ENCODE data around the gene SLC38A7.

SLC38A7 gene

DNA sequence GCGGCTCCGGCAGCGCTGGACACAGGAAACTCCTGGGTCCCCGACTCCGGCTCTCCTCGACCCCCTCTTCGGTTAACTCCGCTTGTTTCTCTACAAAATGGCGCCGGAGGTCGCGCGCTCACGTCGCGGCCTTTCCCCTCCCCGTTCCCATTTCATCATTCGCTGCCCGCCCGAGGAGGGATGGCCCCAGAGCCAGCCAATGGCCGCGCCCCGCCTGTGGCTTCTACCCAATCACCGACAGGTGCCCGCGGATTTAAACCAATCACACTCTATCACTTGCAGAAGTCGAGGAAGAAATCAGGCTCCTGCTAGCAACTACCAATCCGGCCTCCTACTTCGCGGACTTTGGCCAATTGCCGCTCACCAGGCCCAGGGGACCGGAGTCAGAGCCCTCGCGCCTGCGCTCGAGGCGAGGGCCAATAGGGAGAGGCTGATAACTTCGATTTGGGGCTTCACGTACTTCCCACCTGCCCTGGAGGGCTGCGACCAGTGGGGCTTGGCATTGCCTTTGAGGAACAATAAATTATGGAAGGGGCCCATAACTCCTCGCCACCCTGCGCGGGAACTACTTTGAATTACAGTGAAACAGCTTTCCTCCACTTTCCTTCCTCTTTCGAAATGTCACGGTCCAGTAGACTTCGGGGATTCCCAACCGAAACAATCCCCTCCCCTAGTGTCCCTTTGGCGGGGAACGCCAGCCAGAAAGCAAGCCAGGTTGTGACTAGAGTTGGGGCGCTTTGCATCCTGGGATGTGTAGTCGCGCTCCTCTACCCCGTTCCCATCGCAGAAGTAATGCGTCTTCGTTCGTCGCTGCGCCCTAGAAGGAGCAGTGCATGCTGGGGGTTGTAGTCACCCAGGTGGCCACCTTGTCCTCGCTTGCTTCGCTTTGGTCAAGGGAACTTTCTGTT, 54.6 kb downstream of the SLC38A7 start, which contains the start of gene CNOT1:
Gene CNOT1, minus strand, starts transcription at position 94 of the 908 bp plus-strand sequence. CDS start 30,489 bp downstream, outside the sequence.
- DNase-seq, result peak; percentile 97

DNA sequence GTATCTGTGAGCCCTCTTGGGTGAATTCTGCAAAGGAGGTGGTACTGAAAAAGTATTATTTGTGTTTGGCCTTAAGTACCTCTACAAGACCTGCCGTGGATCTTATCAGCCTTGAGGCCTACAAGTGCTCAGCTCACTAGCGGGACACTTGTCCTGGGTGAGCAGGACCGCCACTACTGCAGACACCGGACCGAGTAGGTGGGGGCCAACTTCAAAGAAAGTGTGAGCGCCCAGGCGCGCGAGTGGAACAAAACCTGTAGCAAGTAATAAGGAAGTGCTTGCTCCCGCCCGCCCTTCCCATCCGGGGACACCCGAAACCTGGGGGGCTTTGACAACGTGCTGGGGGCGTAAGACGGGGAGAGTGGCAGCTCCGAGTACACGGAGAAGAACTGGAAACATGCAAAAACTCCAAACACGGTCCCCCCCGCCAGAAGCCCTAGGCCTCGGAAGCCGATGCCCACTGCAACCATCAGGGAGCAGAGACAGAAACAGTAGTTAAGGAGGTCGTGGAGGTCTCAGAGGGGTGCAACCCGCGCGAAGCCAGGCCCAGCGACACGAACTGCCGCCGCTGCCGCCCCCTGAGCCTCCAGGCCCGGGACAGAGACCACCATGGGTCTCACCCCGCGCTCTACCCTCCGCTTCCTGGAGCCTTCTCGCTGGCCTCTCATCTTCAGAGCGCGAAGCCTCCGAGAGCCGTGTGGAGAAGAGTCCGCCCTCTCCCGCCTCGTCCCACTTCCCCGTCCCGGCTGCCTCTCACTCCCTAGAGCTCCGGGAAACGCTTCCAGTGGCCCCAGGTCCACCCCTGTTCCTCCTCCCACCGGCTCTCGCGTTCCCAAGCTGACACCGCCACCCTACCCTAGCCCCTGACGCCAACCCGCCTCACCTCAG, 55.5 kb downstream of the SLC38A7 start:
- peak; percentile 47 for DNase-seq

DNA sequence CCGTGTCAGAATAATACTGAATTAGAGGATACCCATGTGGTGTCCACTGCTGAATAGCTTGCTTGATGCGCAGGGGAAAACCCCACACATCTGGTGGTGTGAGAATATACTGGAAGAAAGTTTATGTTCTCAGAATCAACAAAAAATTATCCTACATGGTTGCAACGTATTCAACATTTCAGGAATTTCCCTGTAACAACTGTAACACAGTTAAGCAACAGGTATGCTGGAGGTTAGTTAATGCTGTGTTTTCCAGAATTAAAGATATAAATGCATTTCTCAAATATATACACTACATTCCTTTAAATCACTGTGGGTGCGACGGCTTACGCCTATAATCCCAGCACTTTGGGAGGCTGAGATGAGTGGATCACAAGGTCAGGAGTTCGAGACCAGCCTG, 60.4 kb downstream of the SLC38A7 start:
- DNase-seq, result no peak

DNA sequence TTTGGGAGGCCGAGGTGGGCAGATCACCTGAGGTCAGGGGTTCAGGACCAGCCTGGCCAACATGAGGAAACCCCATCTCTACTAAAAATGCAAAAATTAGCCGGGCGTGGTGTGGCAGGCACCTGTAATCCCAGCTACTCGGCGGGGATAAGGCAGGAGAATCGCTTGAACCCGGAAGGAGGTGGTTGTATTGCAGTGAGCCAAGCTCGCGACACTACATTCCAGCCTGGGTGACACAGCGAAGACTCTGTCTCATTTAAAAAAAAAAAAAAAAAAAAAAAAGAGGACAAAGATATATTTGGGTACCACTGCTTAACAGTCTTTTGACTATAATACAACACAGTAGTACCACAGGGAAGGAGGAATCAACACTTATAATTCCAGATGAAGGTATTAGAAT, 64.2 kb downstream of the SLC38A7 start:
- no peak for DNase-seq

DNA sequence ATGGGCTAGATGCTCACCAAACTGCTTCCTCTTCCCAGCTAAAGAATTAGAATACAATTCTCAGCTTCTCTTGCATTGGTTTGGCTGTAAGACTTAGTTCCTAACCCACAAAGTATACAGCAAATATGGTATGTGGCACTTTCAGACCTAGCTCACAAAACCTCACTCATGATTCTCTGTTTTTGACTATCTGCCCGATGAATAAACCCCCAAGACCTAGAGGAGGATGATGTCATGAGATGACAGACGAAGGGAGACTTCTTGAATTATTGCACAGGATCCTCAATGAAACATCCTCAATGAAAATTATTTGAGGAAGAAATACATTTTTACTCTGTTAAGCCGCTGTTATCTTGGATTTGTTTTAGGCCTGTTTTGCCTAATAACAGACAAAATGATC, 69.3 kb downstream of the SLC38A7 start:
- no peak for DNase-seq

Measured in activated CD4-positive, alpha-beta T cell treated with anti-CD3 and anti-CD28 coated beads, Interleukin-2, amount 50 U/mL, for 1 hour (primary cell).